Smooth muscle cell (in vitro differentiated cells): ENCODE data around the gene SPATA21. TPM values are rescaled to one million over a fixed set of nuclear protein-coding genes. Genes with fewer than 3 reads are reported as not detected.

Experiments
- DNase-seq: peaks from one replicate; lab custom pipeline; 2025; ENCODE audit not compliant: unreplicated experiment; lab: John Stamatoyannopoulos, UW
- H2AFZ ChIP-seq: fragments of 200-600 bp; sonication (generic); 2 replicates; pipeline ENCODE4 v1.6.0; 2016; ENCODE audit warnings: antibody characterized with exemption, low read depth, mild to moderate bottlenecking
- H3F3A ChIP-seq: fragments of 200-600 bp; sonication (generic); 2 replicates; pipeline ENCODE4 v1.6.0; 2017; ENCODE audit warnings: antibody characterized with exemption, low read depth
- H3K27ac ChIP-seq: fragments of 200-600 bp; sonication (generic); 2 replicates; pipeline ENCODE4 v1.5.1; 2016; ENCODE audit warnings: low read depth, mild to moderate bottlenecking
- H3K27me3 ChIP-seq: fragments of 200-600 bp; sonication (generic); 2 replicates; pipeline ENCODE4 v1.6.1; 2016; ENCODE audit warnings: low read depth, mild to moderate bottlenecking
- H3K36me3 ChIP-seq: fragments of 200-600 bp; sonication (generic); 2 replicates; pipeline ENCODE4 v1.5.1; 2016; ENCODE audit warnings: low read depth
- H3K4me1 ChIP-seq: fragments of 200-600 bp; sonication (generic); 2 replicates; pipeline ENCODE4 v1.5.1; 2016; ENCODE audit warnings: low read depth
- H3K4me2 ChIP-seq: fragments of 200-600 bp; sonication (generic); 2 replicates; pipeline ENCODE4 v1.6.0; 2016; ENCODE audit warnings: mild to moderate bottlenecking
- H3K4me3 ChIP-seq: fragments of 200-600 bp; sonication (generic); 2 replicates; pipeline ENCODE4 v1.5.1; 2016; ENCODE audit warnings: mild to moderate bottlenecking
- H3K79me2 ChIP-seq: fragments of 200-600 bp; sonication (generic); 2 replicates; pipeline ENCODE4 v1.6.0; 2016; ENCODE audit warnings: low read depth, mild to moderate bottlenecking
- H3K9ac ChIP-seq: fragments of 200-600 bp; sonication (generic); 2 replicates; pipeline ENCODE4 v1.6.0; 2016; ENCODE audit warnings: low read depth
- H3K9me3 ChIP-seq: fragments of 200-600 bp; sonication (generic); replicated peaks from 2 replicates; pipeline ENCODE4 v1.5.1; 2016; ENCODE audit warnings: low read depth
- H4K20me1 ChIP-seq: fragments of 200-600 bp; sonication (generic); 2 replicates; pipeline ENCODE4 v1.6.0; 2016; ENCODE audit warnings: low read depth
- WGBS: methylation state at CpG from one replicate; pipeline ENCODE4 v1.1.7; 2016; ENCODE audit warnings: low lambda C conversion rate; 5-methylcytosine and 5-hydroxymethylcytosine counted together
- polyA plus RNA-seq: library from polyadenylated mRNA; unstranded; fragments of >200 nt; fragmentation: Nextera tagmentation; extraction: Ambion mirVana; gene quantifications from 2 replicates; pipeline ENCODE4 v1.2.1, GENCODE V29; 2016
- total RNA-seq: library from RNA; depleted of rRNA; stranded (reverse); fragments of >200 nt; gene quantifications from 2 replicates; pipeline ENCODE4 v1.2.3, GENCODE V29; 2014
- TF ChIP-seq, protein P1 (sequence below): fragments of 200-600 bp; sonication (generic); IDR thresholded peaks from 2 replicates; pipeline ENCODE4 v1.5.1; 2017; ENCODE audit warnings: borderline replicate concordance, mild to moderate bottlenecking, antibody characterized with exemption; ENCODE audit not compliant: insufficient read depth, poor library complexity, severe bottlenecking

The SPATA21 gene
- total and polyA plus RNA-seq, 2 experiments from 2014 or later: not detected

DNA sequence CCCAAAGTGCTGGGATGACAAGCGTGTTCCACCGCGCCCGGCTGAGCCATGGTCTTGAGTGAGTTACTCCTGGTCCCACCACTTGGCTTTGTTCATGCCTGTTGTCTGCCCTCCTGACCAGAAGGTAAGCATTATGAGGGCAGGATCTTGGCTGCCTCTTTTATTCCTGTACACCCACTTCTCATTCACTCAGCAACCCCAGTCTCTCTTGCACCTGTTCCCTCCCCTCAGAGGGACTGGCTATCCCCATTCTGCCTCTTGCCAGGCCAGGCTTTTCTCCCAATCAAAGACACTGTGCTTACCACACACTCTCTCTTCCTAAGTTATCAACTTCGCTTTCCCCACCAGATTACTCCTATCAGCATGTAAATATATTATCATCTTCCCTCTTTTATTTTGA is 26.4 kb downstream of the SPATA21 start:
- Histone ChIP-seq H3K4me2 (no peak overlapping the region), H3F3A (no peaks in the 10 kb centered on the region), H3K4me1 (no peaks in the 10 kb centered on the region), H3K79me2 (no peaks in the 10 kb centered on the region), H2AFZ (no peak overlapping the region), H3K9me3 (no peaks in the 10 kb centered on the region), H3K27ac (no peak overlapping the region), H3K27me3 (no peaks in the 10 kb centered on the region), H3K36me3 (no peaks in the 10 kb centered on the region), H3K4me3 (no peak overlapping the region), H3K9ac (no peak overlapping the region), H4K20me1 (no peaks in the 10 kb centered on the region)
- DNase-seq: no peak
- WGBS: 96% methylated on average over 5 of the region's 5 CpGs
- TF ChIP-seq, protein P1, sequence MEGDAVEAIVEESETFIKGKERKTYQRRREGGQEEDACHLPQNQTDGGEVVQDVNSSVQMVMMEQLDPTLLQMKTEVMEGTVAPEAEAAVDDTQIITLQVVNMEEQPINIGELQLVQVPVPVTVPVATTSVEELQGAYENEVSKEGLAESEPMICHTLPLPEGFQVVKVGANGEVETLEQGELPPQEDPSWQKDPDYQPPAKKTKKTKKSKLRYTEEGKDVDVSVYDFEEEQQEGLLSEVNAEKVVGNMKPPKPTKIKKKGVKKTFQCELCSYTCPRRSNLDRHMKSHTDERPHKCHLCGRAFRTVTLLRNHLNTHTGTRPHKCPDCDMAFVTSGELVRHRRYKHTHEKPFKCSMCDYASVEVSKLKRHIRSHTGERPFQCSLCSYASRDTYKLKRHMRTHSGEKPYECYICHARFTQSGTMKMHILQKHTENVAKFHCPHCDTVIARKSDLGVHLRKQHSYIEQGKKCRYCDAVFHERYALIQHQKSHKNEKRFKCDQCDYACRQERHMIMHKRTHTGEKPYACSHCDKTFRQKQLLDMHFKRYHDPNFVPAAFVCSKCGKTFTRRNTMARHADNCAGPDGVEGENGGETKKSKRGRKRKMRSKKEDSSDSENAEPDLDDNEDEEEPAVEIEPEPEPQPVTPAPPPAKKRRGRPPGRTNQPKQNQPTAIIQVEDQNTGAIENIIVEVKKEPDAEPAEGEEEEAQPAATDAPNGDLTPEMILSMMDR: no peak

- Histone ChIP-seq H3K79me2 (no peaks in the 10 kb centered on the region), H3K27me3 (no peaks in the 10 kb centered on the region), H3K27ac (no peak overlapping the region)
These were observed 27.6 kb downstream of the SPATA21 start for GRCh38 chr1:16409536-16410152.

DNA sequence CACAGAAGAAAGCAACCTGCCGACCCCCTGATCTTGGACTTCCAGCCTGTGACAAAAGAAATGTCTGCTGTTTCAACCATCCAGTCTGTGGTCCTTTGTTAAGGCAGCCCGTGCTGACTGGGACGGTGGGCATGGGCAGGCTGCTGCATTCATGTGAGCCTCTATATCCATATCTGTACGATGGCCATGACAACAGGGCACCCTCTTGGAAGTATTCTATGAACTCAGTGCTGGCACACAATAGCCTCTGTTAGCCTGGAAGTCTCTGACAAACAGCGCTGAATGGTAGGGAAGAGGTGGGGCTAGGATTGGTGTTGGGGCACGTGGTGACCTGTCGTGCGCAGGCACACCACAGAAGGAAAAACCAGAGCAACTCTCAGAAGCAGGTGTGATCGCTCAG is 30.4 kb downstream of the SPATA21 start:
- 92% methylated on average over 9 of the region's 9 CpGs for WGBS
- no peaks in the 10 kb centered on the region for H3K9me3 ChIP-seq

More at GRCh38 chr1:16409536-16410152, 27.6 kb downstream of the SPATA21 start:
- no peak for DNase-seq
- no peak overlapping the region for H2AFZ ChIP-seq
- WGBS: 93% methylated on average over 18 of the region's 25 CpGs
- no peaks in the 10 kb centered on the region for H3K36me3 ChIP-seq
- H3K4me1 ChIP-seq: no peaks in the 10 kb centered on the region
- H3K9me3 ChIP-seq: no peaks in the 10 kb centered on the region
- no peaks in the 10 kb centered on the region for H4K20me1 ChIP-seq
- no peaks in the 10 kb centered on the region for H3F3A ChIP-seq
- no peak overlapping the region for H3K4me3 ChIP-seq
- no peak overlapping the region for H3K4me2 ChIP-seq
- TF ChIP-seq, protein P1: no peak
- H3K9ac ChIP-seq: no peak overlapping the region

More for the DNA sequence above, 30.4 kb downstream of the SPATA21 start:
- H3K4me3 ChIP-seq: no peak overlapping the region
- no peaks in the 10 kb centered on the region for H3K79me2 ChIP-seq
- no peak overlapping the region for H2AFZ ChIP-seq
- no peak overlapping the region for H3K4me2 ChIP-seq
- no peak overlapping the region for H3K27ac ChIP-seq
- no peaks in the 10 kb centered on the region for H3K27me3 ChIP-seq
- no peaks in the 10 kb centered on the region for H3K4me1 ChIP-seq
- no peaks in the 10 kb centered on the region for H4K20me1 ChIP-seq
- no peak for DNase-seq
- TF ChIP-seq, protein P1: no peak
- H3K36me3 ChIP-seq: no peaks in the 10 kb centered on the region
- H3F3A ChIP-seq: no peaks in the 10 kb centered on the region
- H3K9ac ChIP-seq: no peak overlapping the region
